Panc1 (cell line): ENCODE results near the gene IQCF6.

ENCODE experiments used
- CTCF ChIP-seq: fragments of 450-650 bp; IDR thresholded peaks from 2 replicates; pipeline ENCODE4 v1.5.1; 2017; ENCODE audit warnings: mild to moderate bottlenecking
- POLR2AphosphoS5 ChIP-seq: IDR thresholded peaks from 2 replicates; pipeline ENCODE4 v1.6.1; 2012; ENCODE audit warnings: mild to moderate bottlenecking, low read depth, low read length, moderate library complexity

DNA sequence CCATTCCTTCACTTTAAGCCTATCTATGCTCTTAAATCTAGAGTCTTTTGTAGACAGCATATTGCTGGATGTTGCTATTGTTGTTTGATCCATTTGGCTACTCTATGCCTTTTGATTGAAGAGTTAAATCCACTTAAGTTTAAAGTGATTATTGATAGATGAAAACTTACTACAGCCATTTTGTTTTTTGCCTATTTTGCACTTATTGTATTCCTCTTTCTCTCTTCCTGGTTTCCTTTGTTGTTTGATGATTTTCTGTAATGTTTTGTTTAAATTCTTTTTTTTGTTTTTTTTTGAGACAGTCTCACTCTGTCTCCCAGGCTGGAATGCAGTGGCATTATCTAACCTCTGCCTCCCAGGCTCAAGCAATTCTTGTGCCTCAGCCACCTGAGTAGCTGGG lies 19.8 kb downstream of the IQCF6 start:
- no peak for TF ChIP-seq CTCF
- no peak for TF ChIP-seq POLR2AphosphoS5
